HCT116 (cell line): ENCODE data around the gene P4HTM.

Experiments
- EZH2 ChIP-seq: fragments of 200-600 bp; sonication (generic); IDR thresholded peaks from 2 replicates; pipeline ENCODE4 v1.6.1; 2017; ENCODE audit warnings: antibody characterized with exemption, mixed run types
- JUND ChIP-seq: IDR thresholded peaks from 2 replicates; pipeline ENCODE4 v1.6.1; 2012
- POLR2A ChIP-seq: IDR thresholded peaks from 2 replicates; pipeline ENCODE4 v1.7.0; 2011; ENCODE audit warnings: borderline replicate concordance; ENCODE audit not compliant: insufficient read depth, insufficient read length; ENCODE audit errors: extremely low read depth
- POLR2AphosphoS5 ChIP-seq: IDR thresholded peaks from 2 replicates; pipeline ENCODE4 v1.6.1; 2011; ENCODE audit warnings: mild to moderate bottlenecking, low read depth, low read length, moderate library complexity
- RAD21 ChIP-seq: IDR thresholded peaks from 2 replicates; pipeline ENCODE4 v1.6.1; 2012; ENCODE audit warnings: low read depth, mild to moderate bottlenecking
- SIN3A ChIP-seq: IDR thresholded peaks from 2 replicates; pipeline ENCODE4 v1.6.1; 2012; ENCODE audit warnings: low read depth
- SP1 ChIP-seq: IDR thresholded peaks from 2 replicates; pipeline ENCODE4 v1.6.1; 2012; ENCODE audit warnings: low read depth
- YY1 ChIP-seq: IDR thresholded peaks from 2 replicates; pipeline ENCODE4 v1.6.1; 2011; ENCODE audit warnings: low read length, low read depth, moderate library complexity, mild to moderate bottlenecking; ENCODE audit not compliant: insufficient replicate concordance; ENCODE audit errors: extremely low read depth
- ZFX ChIP-seq: fragments of 450-650 bp; IDR thresholded peaks from 2 replicates; pipeline ENCODE4 v1.6.1; 2017
- ZNF274 ChIP-seq: fragments of 200-500 bp; sonication (Bioruptor generic); IDR thresholded peaks from 2 replicates; pipeline ENCODE4 v1.6.1; 2014; ENCODE audit warnings: mild to moderate bottlenecking, low read depth, low read length, inconsistent platforms
- TF ChIP-seq, protein P1 (sequence below), 3 experiments: fragments of 200-600 bp in 1 of 3; sonication (generic) in 1 of 3; IDR thresholded peaks in 2 of 3; conservative IDR thresholded peaks in 1 of 3; 2 replicates each; pipeline ENCODE4 v1.5.1; 2012 to 2017; ENCODE audit warnings: low read depth in 2 of 3, low read length in 2 of 3, antibody characterized with exemption in 1 of 3, borderline replicate concordance in 1 of 3, control low read depth in 1 of 3, mild to moderate bottlenecking in 1 of 3, mixed read lengths in 1 of 3, mixed run types in 1 of 3, moderate library complexity in 1 of 3; ENCODE audit not compliant: insufficient read depth in 1 of 3

DNA sequence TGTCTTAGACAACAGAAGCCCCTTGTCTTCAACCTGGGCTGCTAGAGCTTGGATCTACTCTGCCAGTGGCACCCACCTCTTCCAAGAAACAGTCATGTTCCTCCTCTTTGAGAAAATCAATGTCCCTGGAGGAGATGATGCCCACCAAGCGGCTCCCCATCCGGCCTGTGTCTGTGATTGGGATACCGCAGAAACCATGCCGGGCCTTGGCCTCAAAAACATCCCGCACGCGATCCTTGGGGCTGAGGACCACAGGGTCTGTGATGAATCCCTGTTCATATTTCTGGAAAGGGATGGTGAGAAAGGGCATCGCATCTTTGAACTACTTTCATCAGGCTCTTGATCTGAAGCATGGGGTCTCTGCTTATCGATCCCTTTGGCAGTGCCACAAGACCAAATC is 37.6 kb downstream of the P4HTM start:
- TF ChIP-seq, protein P1, sequence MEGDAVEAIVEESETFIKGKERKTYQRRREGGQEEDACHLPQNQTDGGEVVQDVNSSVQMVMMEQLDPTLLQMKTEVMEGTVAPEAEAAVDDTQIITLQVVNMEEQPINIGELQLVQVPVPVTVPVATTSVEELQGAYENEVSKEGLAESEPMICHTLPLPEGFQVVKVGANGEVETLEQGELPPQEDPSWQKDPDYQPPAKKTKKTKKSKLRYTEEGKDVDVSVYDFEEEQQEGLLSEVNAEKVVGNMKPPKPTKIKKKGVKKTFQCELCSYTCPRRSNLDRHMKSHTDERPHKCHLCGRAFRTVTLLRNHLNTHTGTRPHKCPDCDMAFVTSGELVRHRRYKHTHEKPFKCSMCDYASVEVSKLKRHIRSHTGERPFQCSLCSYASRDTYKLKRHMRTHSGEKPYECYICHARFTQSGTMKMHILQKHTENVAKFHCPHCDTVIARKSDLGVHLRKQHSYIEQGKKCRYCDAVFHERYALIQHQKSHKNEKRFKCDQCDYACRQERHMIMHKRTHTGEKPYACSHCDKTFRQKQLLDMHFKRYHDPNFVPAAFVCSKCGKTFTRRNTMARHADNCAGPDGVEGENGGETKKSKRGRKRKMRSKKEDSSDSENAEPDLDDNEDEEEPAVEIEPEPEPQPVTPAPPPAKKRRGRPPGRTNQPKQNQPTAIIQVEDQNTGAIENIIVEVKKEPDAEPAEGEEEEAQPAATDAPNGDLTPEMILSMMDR (IDR thresholded peaks at IDR 0.05 in 2 of 3, conservative IDR thresholded peaks at IDR 0.05 in 1 of 3; ENCODE audit: borderline replicate concordance in 1 of 3, insufficient read depth in 1 of 3, low read depth in 2 of 3, low read length in 2 of 3) = no peak
- TF ChIP-seq YY1 = no peak
- 0 out of 2 replicates have a peak, but pooled peaks have one; percentile 32 for TF ChIP-seq POLR2AphosphoS5
- TF ChIP-seq JUND = no peak
- no peak for TF ChIP-seq ZFX
- no peak for TF ChIP-seq RAD21
- TF ChIP-seq SP1 = no peak
- no peak for TF ChIP-seq ZNF274
- no peak for TF ChIP-seq EZH2
- no peak for TF ChIP-seq POLR2A
- TF ChIP-seq SIN3A = no peak
